Fibroblast of villous mesenchyme (primary cell): ENCODE measurements around the gene CERCAM. TPM values are rescaled to one million over a fixed set of nuclear protein-coding genes. Genes with fewer than 3 reads are reported as not detected.

Experiments
- DNase-seq: peaks from one replicate; pipeline ENCODE4 v3.0.0-alpha.2; 2010; ENCODE audit warnings: low read depth
- H3K4me3 ChIP-seq: 2 replicates; pipeline ENCODE4 v1.5.1; 2011; ENCODE audit warnings: low read depth, mild to moderate bottlenecking, low read length
- CTCF ChIP-seq: IDR thresholded peaks from 2 replicates; pipeline ENCODE4 v1.5.1; 2012; ENCODE audit warnings: low read depth, mild to moderate bottlenecking, low read length; ENCODE audit not compliant: insufficient read depth
- total RNA-seq: library from RNA; depleted of rRNA; stranded (reverse); fragments of >200 nt; gene quantifications from 2 replicates; pipeline ENCODE4 v1.2.3, GENCODE V29; 2012

CERCAM gene
- total RNA-seq, 1 donor = 86.8 TPM

GRCh38 chr9:128457207-128457606, 36.5 kb downstream of the CERCAM start:
- TF ChIP-seq CTCF = no peak
- H3K4me3 ChIP-seq = peak overlapping the region; percentile 88
- DNase-seq = no peak

- no peak for DNase-seq
- H3K4me3 ChIP-seq = no peak overlapping the region
- TF ChIP-seq CTCF = no peak
Observed at GRCh38 chr9:128459011-128459410, 38.4 kb downstream of the CERCAM start.

GRCh38 chr9:128469070-128469469, 48.4 kb downstream of the CERCAM start:
- DNase-seq = no peak
- TF ChIP-seq CTCF = no peak
- no peak overlapping the region for H3K4me3 ChIP-seq

- peak; percentile 43 for DNase-seq
- TF ChIP-seq CTCF = no peak
- H3K4me3 ChIP-seq = no peak overlapping the region
Observed at GRCh38 chr9:128470560-128470959, 49.9 kb downstream of the CERCAM start.

GRCh38 chr9:128473104-128473503, 52.4 kb downstream of the CERCAM start:
- H3K4me3 ChIP-seq = no peak overlapping the region
- TF ChIP-seq CTCF = no peak
- DNase-seq = no peak

- no peak for DNase-seq
- TF ChIP-seq CTCF = no peak
- no peak overlapping the region for H3K4me3 ChIP-seq
Observed at GRCh38 chr9:128475867-128476266, 55.2 kb downstream of the CERCAM start.

GRCh38 chr9:128479262-128479661, 58.6 kb downstream of the CERCAM start:
- no peak for TF ChIP-seq CTCF
- no peak for DNase-seq
- no peak overlapping the region for H3K4me3 ChIP-seq
